ENCODE data around the gene NCOR1. TPM values are rescaled to one million over a fixed set of nuclear protein-coding genes. Genes with fewer than 3 reads are reported as not detected.

The NCOR1 gene
- total RNA-seq, 4 donors from 2014 or later = 321 to 561 (median 467) TPM

- Histone ChIP-seq H3K27me3 (no peaks in the 10 kb centered on the region), H3K36me3 (peaks cover 0 to 47% (median 3%) of the 10 kb centered on the region in 3 donors), H3K9me3 (no peaks in the 10 kb centered on the region), H3K4me1 (no peaks in the 10 kb centered on the region), H3K27ac (no peak overlapping the region), H3K4me3 (no peak overlapping the region)
- no peak for TF ChIP-seq POLR2A (IDR thresholded peaks at IDR 0.05)
- TF ChIP-seq, protein P1, sequence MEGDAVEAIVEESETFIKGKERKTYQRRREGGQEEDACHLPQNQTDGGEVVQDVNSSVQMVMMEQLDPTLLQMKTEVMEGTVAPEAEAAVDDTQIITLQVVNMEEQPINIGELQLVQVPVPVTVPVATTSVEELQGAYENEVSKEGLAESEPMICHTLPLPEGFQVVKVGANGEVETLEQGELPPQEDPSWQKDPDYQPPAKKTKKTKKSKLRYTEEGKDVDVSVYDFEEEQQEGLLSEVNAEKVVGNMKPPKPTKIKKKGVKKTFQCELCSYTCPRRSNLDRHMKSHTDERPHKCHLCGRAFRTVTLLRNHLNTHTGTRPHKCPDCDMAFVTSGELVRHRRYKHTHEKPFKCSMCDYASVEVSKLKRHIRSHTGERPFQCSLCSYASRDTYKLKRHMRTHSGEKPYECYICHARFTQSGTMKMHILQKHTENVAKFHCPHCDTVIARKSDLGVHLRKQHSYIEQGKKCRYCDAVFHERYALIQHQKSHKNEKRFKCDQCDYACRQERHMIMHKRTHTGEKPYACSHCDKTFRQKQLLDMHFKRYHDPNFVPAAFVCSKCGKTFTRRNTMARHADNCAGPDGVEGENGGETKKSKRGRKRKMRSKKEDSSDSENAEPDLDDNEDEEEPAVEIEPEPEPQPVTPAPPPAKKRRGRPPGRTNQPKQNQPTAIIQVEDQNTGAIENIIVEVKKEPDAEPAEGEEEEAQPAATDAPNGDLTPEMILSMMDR (IDR thresholded peaks at IDR 0.05) = no peak
- DNase-seq = no peak
These were observed 106.9 kb downstream of the NCOR1 start for GRCh38 chr17:16108386-16108785.

DNA sequence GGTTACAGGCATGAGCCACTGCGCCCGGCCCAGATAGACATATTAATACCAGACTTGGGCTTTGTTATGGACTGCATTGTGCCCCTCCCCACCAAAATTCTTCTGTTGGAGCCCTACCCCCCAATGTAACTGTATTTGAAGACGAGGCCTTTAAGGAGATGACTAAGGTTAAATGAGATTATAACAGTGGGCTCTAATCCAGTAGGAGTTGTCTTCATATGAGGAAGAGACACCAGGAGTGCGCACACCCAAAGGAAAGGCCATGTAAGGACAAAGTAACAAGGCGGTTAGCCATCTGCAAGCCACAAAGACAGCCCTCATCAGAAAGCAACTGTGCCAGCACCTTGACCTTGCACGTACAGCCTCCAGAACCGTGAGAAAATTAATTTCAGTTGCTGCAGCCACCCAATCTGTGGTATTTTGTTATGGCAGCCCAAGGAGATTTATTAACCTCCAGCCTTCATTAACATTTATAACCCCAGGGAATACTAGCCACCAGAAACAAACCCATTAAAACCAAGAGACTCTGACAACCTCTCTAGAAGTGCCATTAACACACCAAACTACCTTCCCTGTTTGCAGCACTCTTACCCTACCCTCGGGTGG, 108.1 kb downstream of the NCOR1 start:
- Histone ChIP-seq H3K4me1 (no peaks in the 10 kb centered on the region), H3K27ac (no peak overlapping the region), H3K36me3 (peaks cover 0 to 36% (median 0%) of the 10 kb centered on the region in 3 donors), H3K27me3 (no peaks in the 10 kb centered on the region), H3K9me3 (no peaks in the 10 kb centered on the region), H3K4me3 (no peak overlapping the region)
- no peak for DNase-seq
- TF ChIP-seq, protein P1 (IDR thresholded peaks at IDR 0.05) = no peak
- no peak for TF ChIP-seq POLR2A (IDR thresholded peaks at IDR 0.05)

DNA sequence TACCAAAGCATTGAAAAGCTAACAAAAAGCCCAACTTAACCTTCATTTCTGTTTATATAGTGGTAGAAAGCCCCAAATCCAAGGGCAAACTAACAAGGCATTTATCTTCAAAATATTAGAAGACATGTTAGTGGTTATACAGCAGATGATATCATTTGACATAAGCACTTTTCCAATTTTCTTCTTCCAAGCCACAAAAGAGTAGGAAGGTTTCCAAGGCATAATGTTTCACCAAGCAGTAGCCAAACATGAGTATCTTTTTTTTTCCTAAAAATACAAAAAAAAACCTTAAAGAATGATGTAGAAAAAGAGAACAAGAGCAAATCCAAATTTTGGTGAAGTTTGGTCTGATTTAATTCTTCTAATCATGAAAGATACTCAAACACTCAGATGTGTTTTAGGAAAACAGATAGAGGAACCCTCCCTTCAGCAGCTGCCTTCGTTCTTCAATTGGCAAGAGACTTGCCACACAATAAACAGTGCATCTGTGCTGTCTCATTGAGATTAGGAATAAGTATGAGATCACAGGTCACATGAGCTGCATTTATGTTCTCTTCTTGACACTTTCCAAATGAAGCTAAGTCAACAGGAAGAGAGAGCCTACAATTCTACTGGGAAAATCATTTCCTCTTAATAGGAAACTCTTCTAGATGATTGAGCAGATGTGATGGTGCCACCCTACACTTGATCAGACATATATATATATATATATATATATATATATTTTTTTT, 109.0 kb downstream of the NCOR1 start:
- TF ChIP-seq, protein P1 (IDR thresholded peaks at IDR 0.05) = no peak
- no peak for TF ChIP-seq POLR2A (IDR thresholded peaks at IDR 0.05)
- Histone ChIP-seq H3K4me3 (no peak overlapping the region), H3K9me3 (no peaks in the 10 kb centered on the region), H3K27me3 (no peaks in the 10 kb centered on the region), H3K4me1 (no peaks in the 10 kb centered on the region), H3K36me3 (peaks cover 0 to 36% (median 0%) of the 10 kb centered on the region in 3 donors), H3K27ac (peak overlapping the region in 3 of 4 donors; percentile 0 to 46 (median 36))
- DNase-seq = no peak

GRCh38 chr17:16104189-16104588, 111.1 kb downstream of the NCOR1 start:
- Histone ChIP-seq H3K9me3 (no peaks in the 10 kb centered on the region), H3K27ac (no peak overlapping the region), H3K4me1 (no peaks in the 10 kb centered on the region), H3K4me3 (no peak overlapping the region), H3K27me3 (no peaks in the 10 kb centered on the region), H3K36me3 (peaks cover 0 to 48% (median 0%) of the 10 kb centered on the region in 3 donors)
- TF ChIP-seq POLR2A (IDR thresholded peaks at IDR 0.05) = no peak
- TF ChIP-seq, protein P1 (IDR thresholded peaks at IDR 0.05) = no peak
- no peak for DNase-seq

- H3K4me3 ChIP-seq = no peak overlapping the region
- DNase-seq = no peak
- H3K27ac ChIP-seq = no peak overlapping the region
- H3K9me3 ChIP-seq = no peaks in the 10 kb centered on the region
- H3K4me1 ChIP-seq = no peaks in the 10 kb centered on the region
- TF ChIP-seq, protein P1 (IDR thresholded peaks at IDR 0.05) = no peak
- no peak for TF ChIP-seq POLR2A (IDR thresholded peaks at IDR 0.05)
- H3K27me3 ChIP-seq = no peaks in the 10 kb centered on the region
- H3K36me3 ChIP-seq = peaks cover 0 to 59% (median 0%) of the 10 kb centered on the region in 3 donors
These were observed 113.9 kb downstream of the NCOR1 start for GRCh38 chr17:16101440-16101839.
